D721Med (cell line): ENCODE measurements around the gene RAPGEF1.

Experiments
- DNase-seq: peaks from one replicate; pipeline ENCODE4 v3.0.0; 2011; ENCODE audit warnings: low spot score; ENCODE audit not compliant: insufficient read length
- FAIRE-seq: peaks from 2 replicates; lab custom pipeline; 2011; peaks lifted over from hg19 to GRCh38; lab: Jason Lieb, UNC
- TF ChIP-seq, protein P1 (sequence below): IDR thresholded peaks from 2 replicates; pipeline ENCODE4 v1.5.1; 2012; ENCODE audit warnings: mild to moderate bottlenecking, control low read depth; ENCODE audit not compliant: insufficient read depth; ENCODE audit errors: missing control alignments

RAPGEF1 gene

DNA sequence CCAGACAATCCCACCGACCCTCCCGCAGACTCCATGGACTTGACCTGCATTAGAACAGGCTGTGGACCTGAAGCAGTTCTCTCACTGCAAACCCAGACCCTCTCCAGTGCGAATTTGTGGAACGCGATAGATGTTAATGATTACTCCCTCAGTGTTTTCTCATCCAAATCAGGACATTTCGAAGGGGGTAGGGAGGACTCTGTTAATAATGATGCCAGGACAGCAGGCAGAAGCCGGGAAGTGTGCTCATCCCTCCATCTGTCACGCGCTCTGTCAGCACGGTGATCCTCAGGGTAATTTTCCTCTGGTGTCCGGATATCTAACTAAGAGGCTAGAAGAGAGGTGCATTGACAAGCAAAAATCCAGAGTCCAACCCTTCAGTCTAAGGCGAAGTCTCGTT is 18.8 kb downstream of the RAPGEF1 start:
- TF ChIP-seq, protein P1, sequence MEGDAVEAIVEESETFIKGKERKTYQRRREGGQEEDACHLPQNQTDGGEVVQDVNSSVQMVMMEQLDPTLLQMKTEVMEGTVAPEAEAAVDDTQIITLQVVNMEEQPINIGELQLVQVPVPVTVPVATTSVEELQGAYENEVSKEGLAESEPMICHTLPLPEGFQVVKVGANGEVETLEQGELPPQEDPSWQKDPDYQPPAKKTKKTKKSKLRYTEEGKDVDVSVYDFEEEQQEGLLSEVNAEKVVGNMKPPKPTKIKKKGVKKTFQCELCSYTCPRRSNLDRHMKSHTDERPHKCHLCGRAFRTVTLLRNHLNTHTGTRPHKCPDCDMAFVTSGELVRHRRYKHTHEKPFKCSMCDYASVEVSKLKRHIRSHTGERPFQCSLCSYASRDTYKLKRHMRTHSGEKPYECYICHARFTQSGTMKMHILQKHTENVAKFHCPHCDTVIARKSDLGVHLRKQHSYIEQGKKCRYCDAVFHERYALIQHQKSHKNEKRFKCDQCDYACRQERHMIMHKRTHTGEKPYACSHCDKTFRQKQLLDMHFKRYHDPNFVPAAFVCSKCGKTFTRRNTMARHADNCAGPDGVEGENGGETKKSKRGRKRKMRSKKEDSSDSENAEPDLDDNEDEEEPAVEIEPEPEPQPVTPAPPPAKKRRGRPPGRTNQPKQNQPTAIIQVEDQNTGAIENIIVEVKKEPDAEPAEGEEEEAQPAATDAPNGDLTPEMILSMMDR = no peak
- peak; percentile 21 for FAIRE-seq
- DNase-seq = no peak

- DNase-seq (no peak), FAIRE-seq (no peak)
- TF ChIP-seq, protein P1 = no peak
Measured at GRCh38 chr9:131720330-131720729, 19.5 kb downstream of the RAPGEF1 start.

DNA sequence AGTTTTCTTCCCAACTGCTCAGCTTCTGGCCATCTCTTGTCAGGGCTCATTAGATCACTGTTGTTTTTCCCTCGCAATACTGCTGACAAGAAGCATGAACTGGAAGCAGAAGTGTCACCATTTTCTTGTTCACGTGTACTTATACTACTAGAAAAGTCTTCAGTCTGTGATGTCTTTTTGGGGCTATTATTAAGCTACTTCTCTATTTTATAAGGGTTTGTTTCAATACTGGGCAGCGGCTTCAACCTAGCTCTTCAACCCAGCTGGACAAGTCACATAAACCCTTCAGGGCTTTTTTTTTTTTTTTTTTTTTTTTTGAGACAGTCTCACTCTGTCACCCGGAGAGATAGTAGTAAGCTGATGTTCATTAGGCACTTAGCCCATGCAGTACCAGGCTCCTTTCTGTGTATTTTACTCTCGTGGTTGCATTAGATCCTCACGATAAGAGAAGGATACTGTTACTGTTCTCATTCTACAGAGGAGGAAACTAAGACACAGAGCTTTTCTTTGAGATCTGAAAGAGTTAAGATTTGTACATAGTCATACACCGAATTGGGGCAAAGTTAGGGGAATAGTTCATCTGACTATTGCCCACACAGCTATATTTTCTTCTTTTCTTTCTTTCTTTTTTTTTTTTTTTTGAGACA is 20.5 kb downstream of the RAPGEF1 start:
- FAIRE-seq (no peak), DNase-seq (no peak)
- TF ChIP-seq, protein P1 = no peak

- no peak for DNase-seq
- no peak for FAIRE-seq
- TF ChIP-seq, protein P1 = no peak
Measured at GRCh38 chr9:131717719-131718460, 22.0 kb downstream of the RAPGEF1 start.

GRCh38 chr9:131715906-131716305 is 24.0 kb downstream of the RAPGEF1 start:
- TF ChIP-seq, protein P1 = no peak
- DNase-seq = no peak
- no peak for FAIRE-seq

- TF ChIP-seq, protein P1 = no peak
- DNase-seq = no peak
- no peak for FAIRE-seq
Measured at GRCh38 chr9:131714821-131715220, 25.1 kb downstream of the RAPGEF1 start.

- TF ChIP-seq, protein P1 = no peak
- FAIRE-seq = no peak
- no peak for DNase-seq
Measured at GRCh38 chr9:131714161-131714646, 25.7 kb downstream of the RAPGEF1 start.
